IMR-90 (cell line): ENCODE results near the gene CARNS1. TPM values are rescaled to one million over a fixed set of nuclear protein-coding genes. Genes with fewer than 3 reads are reported as not detected.

Experiments
- ATAC-seq: fragments of 200-7000 bp; cut with Tn5 transposase; 2 replicates; pipeline ENCODE4 v1.9.1; 2020; ENCODE audit warnings: low read depth, mild to moderate bottlenecking, moderate library complexity
- BruUV-seq: library from RNA; stranded (reverse); fragments of 400-500 nt; replicated peaks from 2 replicates; lab custom pipeline; 2021; lab: Mats Ljungman, UMichigan
- CTCF ChIA-PET: fragments of 300-600 bp; formaldehyde crosslinking; extraction: SDS; loops from one replicate; lab custom pipeline; 2021; ENCODE audit warnings: antibody characterized with exemption; lab: Yijun Ruan, JAX
- POLR2A ChIA-PET: fragments of 300-600 bp; sonication (Branson Sonifier 250); formaldehyde crosslinking; loops from one replicate; lab custom pipeline; 2022; ENCODE audit warnings: antibody characterized with exemption; ENCODE audit not compliant: unreplicated experiment; lab: Charles Lee
- DNase-seq: peaks from one replicate; pipeline ENCODE4 v3.0.0; 2013
- H2AFZ ChIP-seq: replicated peaks from 2 replicates; pipeline ENCODE3; 2013; ENCODE audit warnings: low read length, mild to moderate bottlenecking; ENCODE audit not compliant: poor library complexity
- H2AK5ac ChIP-seq: 2 replicates; pipeline ENCODE4 v1.6.1; 2013; ENCODE audit warnings: low read depth, low read length, inconsistent platforms
- H2AK9ac ChIP-seq: replicated peaks from 2 replicates; pipeline ENCODE3; 2013; ENCODE audit warnings: mild to moderate bottlenecking, low read depth, low read length, moderate library complexity; ENCODE audit not compliant: poor library complexity
- H2BK120ac ChIP-seq: 2 replicates; pipeline ENCODE4 v1.6.1; 2013; ENCODE audit warnings: low read depth, low read length, inconsistent platforms
- H2BK15ac ChIP-seq: 3 replicates; pipeline ENCODE4 v1.6.1; 2013; ENCODE audit warnings: low read depth, low read length, inconsistent platforms
- H2BK20ac ChIP-seq: 2 replicates; pipeline ENCODE4 v1.6.1; 2013; ENCODE audit warnings: low read depth, mild to moderate bottlenecking, inconsistent platforms, low read length, moderate library complexity
- H2BK5ac ChIP-seq: 2 replicates; pipeline ENCODE4 v1.6.1; 2013; ENCODE audit warnings: mild to moderate bottlenecking, low read depth, low read length, inconsistent platforms; ENCODE audit not compliant: poor library complexity, severe bottlenecking
- H3K14ac ChIP-seq: replicated peaks from 2 replicates; pipeline ENCODE4 v1.6.1; 2013; ENCODE audit warnings: low read depth, low read length, inconsistent platforms
- H3K18ac ChIP-seq: 2 replicates; pipeline ENCODE4 v1.6.1; 2013; ENCODE audit warnings: low read depth, low read length, control low read depth
- H3K23ac ChIP-seq: 2 replicates; pipeline ENCODE4 v1.6.1; 2013; ENCODE audit warnings: low read depth, low read length, inconsistent platforms
- H3K27ac ChIP-seq: 2 replicates; pipeline ENCODE4 v1.5.1; 2013; ENCODE audit warnings: mild to moderate bottlenecking, control low read depth, low read length; ENCODE audit not compliant: insufficient read depth
- H3K27me3 ChIP-seq: 2 replicates; pipeline ENCODE4 v1.6.1; 2013; ENCODE audit warnings: low read length; ENCODE audit not compliant: control insufficient read depth, insufficient read depth
- H3K36me3 ChIP-seq: 2 replicates; pipeline ENCODE4 v1.6.1; 2013; ENCODE audit warnings: low read length, mixed read lengths; ENCODE audit not compliant: control insufficient read depth, insufficient read depth
- H3K4ac ChIP-seq: 2 replicates; pipeline ENCODE4 v1.6.1; 2013; ENCODE audit warnings: low read depth, low read length, inconsistent platforms
- H3K4me1 ChIP-seq: 2 replicates; pipeline ENCODE4 v1.6.1; 2013; ENCODE audit warnings: low read length, mixed read lengths; ENCODE audit not compliant: control insufficient read depth, insufficient read depth
- H3K4me2 ChIP-seq: 2 replicates; pipeline ENCODE4 v1.6.1; 2013; ENCODE audit warnings: low read depth, mild to moderate bottlenecking, control low read depth, low read length, moderate library complexity
- H3K4me3 ChIP-seq: 2 replicates; pipeline ENCODE4 v1.5.1; 2013; ENCODE audit warnings: low read depth, mild to moderate bottlenecking, control low read depth, low read length, moderate library complexity; ENCODE audit not compliant: insufficient read depth
- H3K56ac ChIP-seq: 2 replicates; pipeline ENCODE4 v1.6.1; 2013; ENCODE audit warnings: low read length, inconsistent platforms; ENCODE audit not compliant: insufficient read depth; ENCODE audit errors: extremely low read depth
- H3K79me1 ChIP-seq, 2 experiments: 2 replicates each; pipeline ENCODE4 v1.6.1; 2013; ENCODE audit warnings: low read length in 2 of 2, inconsistent platforms in 1 of 2, low read depth in 1 of 2
- H3K9ac ChIP-seq: 2 replicates; pipeline ENCODE4 v1.6.1; 2013; ENCODE audit warnings: low read depth, low read length, control low read depth
- H3K9me1 ChIP-seq: 2 replicates; pipeline ENCODE4 v1.6.1; 2013; ENCODE audit warnings: low read length, inconsistent platforms; ENCODE audit not compliant: insufficient read depth
- H3K9me3 ChIP-seq: 2 replicates; pipeline ENCODE4 v1.6.1; 2013; ENCODE audit warnings: low read length; ENCODE audit not compliant: control insufficient read depth, insufficient read depth
- H4K20me1 ChIP-seq: 2 replicates; pipeline ENCODE4 v1.6.1; 2013; ENCODE audit warnings: low read length, inconsistent platforms; ENCODE audit not compliant: insufficient read depth
- H4K5ac ChIP-seq: 2 replicates; pipeline ENCODE4 v1.6.1; 2013; ENCODE audit warnings: mild to moderate bottlenecking, low read depth, low read length, control low read depth
- H4K8ac ChIP-seq, 2 experiments: 2 replicates each; pipeline ENCODE4 v1.6.1; 2013; ENCODE audit warnings: low read depth in 2 of 2, low read length in 2 of 2, control low read depth in 1 of 2, inconsistent platforms in 1 of 2
- H4K91ac ChIP-seq: 2 replicates; pipeline ENCODE4 v1.6.1; 2013; ENCODE audit warnings: low read depth, low read length, inconsistent platforms; ENCODE audit not compliant: insufficient read depth
- BHLHE40 ChIP-seq: fragments of 150-350 bp; IDR thresholded peaks from 2 replicates; pipeline ENCODE4 v1.6.1; 2016; ENCODE audit warnings: mild to moderate bottlenecking, low read depth, low read length
- FOS ChIP-seq: fragments of 150-350 bp; IDR thresholded peaks from 2 replicates; pipeline ENCODE4 v1.6.1; 2016; ENCODE audit warnings: low read depth, low read length
- MAFK ChIP-seq: IDR thresholded peaks from 2 replicates; pipeline ENCODE4 v1.6.1; 2012; ENCODE audit warnings: low read depth, low read length, improper control_type of control experiment
- MAZ ChIP-seq: IDR thresholded peaks from 2 replicates; pipeline ENCODE4 v1.6.1; 2012; ENCODE audit warnings: low read depth, mild to moderate bottlenecking, low read length, improper control_type of control experiment, moderate library complexity, borderline replicate concordance
- MXI1 ChIP-seq: IDR thresholded peaks from 2 replicates; pipeline ENCODE4 v1.6.1; 2012; ENCODE audit warnings: low read depth, mild to moderate bottlenecking, low read length, moderate library complexity, borderline replicate concordance
- NFE2L2 ChIP-seq: fragments of 150-350 bp; IDR thresholded peaks from 2 replicates; pipeline ENCODE4 v1.6.1; 2016; ENCODE audit warnings: low read depth, mild to moderate bottlenecking, low read length
- RCOR1 ChIP-seq: IDR thresholded peaks from 2 replicates; pipeline ENCODE4 v1.6.1; 2012; ENCODE audit warnings: mild to moderate bottlenecking, low read length, improper control_type of control experiment; ENCODE audit not compliant: insufficient replicate concordance
- WGBS, 2 experiments: methylation state at CpG; one replicate each; pipeline versions ENCODE4 v1.1.5 to v1.1.7; 2013; ENCODE audit warnings: missing lambda C conversion rate in 2 of 2; ENCODE audit not compliant: insufficient read length in 1 of 2; ENCODE audit errors: extremely low coverage in 2 of 2; 5-methylcytosine and 5-hydroxymethylcytosine counted together
- dilution Hi-C: fragments of 300-500 bp; cut with HindIII; formaldehyde crosslinking; loops from one replicate; pipeline ENCODE4 v1.14.3; 2018; ENCODE audit warnings: low sequenced_read_pairs; ENCODE audit not compliant: unreplicated experiment
- in situ Hi-C: fragments of 300-500 bp; cut with MboI; formaldehyde crosslinking; loops from 3 replicates; pipeline ENCODE4 v1.14.3; 2019; ENCODE audit warnings: low sequenced_read_pairs, inconsistent platforms, mixed read lengths
- intact Hi-C: fragments of 100-400 bp; cut with micrococcal nuclease; formaldehyde crosslinking; loops from 2 replicates; pipeline ENCODE4 v1.10.0; 2022
- polyA plus RNA-seq, 3 experiments: library from polyadenylated mRNA; depleted of rRNA; stranded (reverse); fragments of >200 nt; gene quantifications; 2 replicates each; pipeline ENCODE4 v1.2.3, GENCODE V29; 2012; ENCODE audit warnings: low replicate concordance in 1 of 3
- total RNA-seq: library from RNA; depleted of rRNA; stranded (reverse); fragments of >200 nt; gene quantifications from 2 replicates; pipeline ENCODE4 v1.2.3, GENCODE V29; 2012

The CARNS1 gene
- total and polyA plus RNA-seq, 2 of the 4 experiments (the other 2 are of a cell fraction), result under 0.01 to 0.32 TPM

DNA sequence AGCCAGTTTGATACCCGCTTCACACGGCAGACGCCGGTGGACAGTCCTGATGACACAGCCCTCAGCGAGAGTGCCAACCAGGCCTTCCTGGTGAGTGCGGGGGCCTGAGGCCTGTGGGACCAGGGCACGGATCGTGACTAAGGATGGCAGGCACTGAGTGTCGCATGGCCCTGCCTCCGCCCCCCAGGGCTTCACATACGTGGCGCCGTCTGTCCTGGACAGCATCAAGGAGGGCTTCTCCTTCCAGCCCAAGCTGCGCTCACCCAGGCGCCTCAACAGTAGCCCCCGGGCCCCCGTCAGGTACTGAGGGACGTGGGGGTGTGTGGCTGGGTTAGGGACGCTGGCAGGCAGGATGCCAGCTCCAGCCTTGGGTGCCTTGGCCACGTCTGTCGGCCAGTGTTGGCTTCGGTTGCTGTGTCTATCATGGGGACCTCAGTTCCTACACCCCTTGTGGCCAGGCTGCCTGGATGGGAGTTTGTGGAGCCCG is 19.0 kb downstream of the CARNS1 start:
- dilution Hi-C loops, result no loop called here
- H2BK15ac ChIP-seq, result no peak overlapping the region
- BruUV-seq, result no TSS peak
- H4K20me1 ChIP-seq, result no peaks in the 10 kb centered on the region; the same call in none of the 2 replicates
- H2AK9ac ChIP-seq, result peak overlapping the region; percentile 61
- ATAC-seq, result no peak
- no peak for DNase-seq
- H3K4me3 ChIP-seq, result no peak overlapping the region
- in situ Hi-C loops, result no loop called here
- no peak overlapping the region for H3K9ac ChIP-seq
- no peak overlapping the region for H2AK5ac ChIP-seq
- peaks cover 2 to 12% of the 10 kb centered on the region in 2 experiments for H3K79me1 ChIP-seq
- intact Hi-C loops, result no loop called here
- H3K14ac ChIP-seq, result no peak overlapping the region
- H3K4me2 ChIP-seq, result no peak overlapping the region
- H4K91ac ChIP-seq, result no peak overlapping the region
- H2BK5ac ChIP-seq, result no peak overlapping the region
- CTCF ChIA-PET, result no interaction called here
- no peak overlapping the region for H3K4ac ChIP-seq
- no peak overlapping the region for H2AFZ ChIP-seq
- H3K9me1 ChIP-seq, result peaks cover 1% of the 10 kb centered on the region; the same call in 1 of the 2 replicates
- H2BK120ac ChIP-seq, result no peak overlapping the region
- no peak overlapping the region for H3K27ac ChIP-seq
- H3K27me3 ChIP-seq, result no peaks in the 10 kb centered on the region
- H3K18ac ChIP-seq, result no peak overlapping the region
- TF ChIP-seq MXI1 (no peak), RCOR1 (no peak), FOS (no peak), MAZ (no peak), NFE2L2 (no peak), BHLHE40 (no peak), MAFK (no peak)
- 91% methylated on average over 7 of the region's 23 CpGs; no CpG with 5 or more reads in 1 of the 2 experiments for WGBS, 2 experiments
- peaks cover 47% of the 10 kb centered on the region for H3K36me3 ChIP-seq
- H4K5ac ChIP-seq, result no peak overlapping the region
- H4K8ac ChIP-seq, result no peak overlapping the region
- H2BK20ac ChIP-seq, result no peak overlapping the region
- H3K4me1 ChIP-seq, result no peaks in the 10 kb centered on the region
- no peaks in the 10 kb centered on the region for H3K9me3 ChIP-seq
- no peak overlapping the region for H3K56ac ChIP-seq
- POLR2A ChIA-PET, result no interaction called here
- no peak overlapping the region for H3K23ac ChIP-seq
